ENCODE results near the gene LCN6.
A peak's percentile ranks its signal among the peaks of the same experiment; 100 is the strongest.

The LCN6 gene

GRCh38 chr9:136743639-136744211, 4.6 kb downstream of the LCN6 start:
- DNase-seq (ENCODE audit: low read depth) = no peak

- DNase-seq (ENCODE audit: low read depth) = no peak
Observed at GRCh38 chr9:136742591-136743391, 5.5 kb downstream of the LCN6 start, which contains the start of gene LCN10. TSS of gene LCN10 (minus strand) at chr9:136742940. CDS start at chr9:136742903, 37 bp downstream.

DNA sequence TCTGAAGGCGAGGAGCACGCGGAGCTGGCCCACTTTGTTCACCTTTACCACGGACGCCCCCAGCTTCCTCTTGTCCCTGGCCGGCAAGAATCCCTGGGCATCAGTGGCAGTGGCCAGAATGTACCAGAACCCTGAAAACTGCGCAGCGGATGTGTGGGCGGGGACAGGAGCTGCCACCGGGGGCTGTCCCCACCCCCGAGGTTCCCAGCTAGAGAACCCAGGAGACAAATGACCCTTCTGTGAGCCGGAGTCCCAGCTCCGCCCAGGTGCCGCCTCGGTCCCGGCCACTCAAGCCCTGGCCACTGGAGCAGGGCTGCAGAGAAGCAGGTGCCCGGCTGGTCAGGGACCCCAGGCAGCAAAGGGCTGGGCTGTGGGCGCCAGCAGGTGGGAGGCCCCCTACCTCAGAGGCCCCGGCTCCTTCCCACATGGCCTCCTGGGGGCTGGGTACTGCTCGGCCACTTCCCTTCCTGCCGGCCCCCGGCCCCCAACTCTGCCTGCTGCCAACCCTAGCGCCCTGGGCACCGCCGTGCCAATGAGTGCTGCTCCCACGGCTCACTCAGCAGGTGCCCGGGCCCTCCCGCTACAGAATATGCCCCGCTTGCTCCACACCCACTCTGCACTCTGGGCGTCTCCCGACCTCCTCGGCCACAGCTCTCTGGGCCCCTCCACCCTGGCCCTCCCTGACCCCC, 6.3 kb downstream of the LCN6 start:
- DNase-seq (ENCODE audit: low read depth) = no peak

DNA sequence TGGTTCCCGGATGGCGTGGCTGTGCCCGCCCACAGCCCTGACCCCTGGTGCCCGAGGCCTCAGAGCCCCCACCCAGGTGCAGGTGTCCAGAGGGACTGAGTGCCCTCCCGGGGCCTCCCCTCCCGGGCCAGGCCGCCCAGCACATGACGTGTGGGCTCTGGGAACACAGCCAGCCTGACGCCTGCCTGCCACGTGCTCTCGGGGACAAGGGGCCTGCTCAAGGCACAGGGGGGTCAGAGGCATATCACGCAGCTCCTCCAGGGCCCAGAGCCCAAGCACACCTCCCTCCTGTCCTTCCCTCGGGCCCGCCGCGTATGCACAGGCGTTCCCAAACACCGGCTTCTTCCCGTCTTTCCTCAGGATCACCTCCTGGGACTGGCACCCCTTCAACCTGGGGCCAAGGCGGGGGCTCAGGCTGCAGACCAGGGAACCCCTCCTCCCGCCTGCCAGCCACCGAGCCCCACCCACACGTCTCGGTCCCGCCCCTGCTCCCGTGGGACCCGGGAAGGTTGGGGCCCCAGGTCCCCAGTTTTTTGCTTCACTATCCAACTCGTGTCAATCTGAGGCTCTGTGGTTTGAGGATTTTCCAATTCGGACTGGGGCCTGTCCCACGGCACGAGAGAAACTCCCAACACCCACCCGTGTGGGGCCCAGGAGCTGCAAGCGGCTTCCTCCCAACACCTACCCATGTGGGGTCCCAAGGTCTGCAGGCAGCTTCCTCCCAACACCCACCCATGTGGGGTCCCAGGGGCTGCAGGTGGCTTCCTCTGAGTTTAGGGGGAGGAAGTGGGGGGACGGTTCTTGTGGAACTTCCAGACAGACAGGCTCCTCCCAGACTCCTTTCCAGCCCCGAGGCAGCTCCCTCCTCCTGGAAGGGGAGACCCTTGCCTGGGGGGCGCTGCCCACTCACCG, 7.1 kb downstream of the LCN6 start:
- peak; percentile 34 for DNase-seq (ENCODE audit: low read depth)

- DNase-seq (ENCODE audit: low read depth) = no peak
Observed at GRCh38 chr9:136740491-136740890, 7.8 kb downstream of the LCN6 start.

- DNase-seq (ENCODE audit: low read depth) = no peak
Observed at GRCh38 chr9:136740069-136740468, 8.3 kb downstream of the LCN6 start.

DNA sequence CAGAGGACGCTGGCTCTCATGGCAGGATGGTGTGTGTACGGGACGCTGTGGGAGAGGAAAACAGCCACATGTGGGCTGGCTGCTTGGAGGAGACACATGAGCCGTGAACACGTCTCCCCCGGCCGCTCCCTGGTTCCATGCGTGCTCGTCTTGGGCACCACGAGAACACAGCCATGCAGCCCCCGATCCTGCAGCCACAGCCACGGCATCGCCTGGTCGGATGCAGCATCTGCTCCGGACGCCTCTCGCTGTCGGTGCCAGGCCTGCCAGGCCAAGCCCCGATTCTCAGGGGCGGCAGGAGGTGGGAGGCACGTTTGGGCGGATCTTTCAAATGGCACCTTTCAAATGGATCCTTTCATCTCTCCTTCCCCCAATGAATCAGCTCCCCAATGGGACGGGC, 8.8 kb downstream of the LCN6 start:
- DNase-seq (ENCODE audit: low read depth) = no peak

- DNase-seq (ENCODE audit: low read depth) = no peak
Observed at GRCh38 chr9:136738960-136739359, 9.4 kb downstream of the LCN6 start.

- DNase-seq (ENCODE audit: low read depth) = no peak
Observed at GRCh38 chr9:136735812-136736480, 12.4 kb downstream of the LCN6 start.

GRCh38 chr9:136734837-136735496, 13.4 kb downstream of the LCN6 start:
- no peak for DNase-seq (ENCODE audit: low read depth)

DNA sequence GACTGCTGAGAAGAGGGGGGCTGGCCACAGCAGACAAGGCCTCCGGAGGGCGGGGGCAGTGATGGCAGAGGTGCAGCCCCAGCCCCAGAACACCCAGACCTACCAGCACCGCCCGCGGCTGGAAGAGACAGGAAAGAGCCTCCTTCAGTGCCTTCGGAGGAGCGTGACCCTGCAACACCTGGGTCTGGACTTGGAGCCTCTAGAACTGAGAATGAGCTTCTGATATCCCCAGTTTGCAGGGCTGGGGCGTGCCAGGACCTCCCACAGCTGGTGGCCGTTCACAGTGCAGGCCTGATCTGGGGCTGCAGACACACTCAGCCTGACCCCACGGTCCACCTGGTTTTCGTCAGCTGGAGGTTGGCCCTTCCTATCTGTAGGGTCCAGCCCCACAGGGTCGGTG, 14.7 kb downstream of the LCN6 start:
- DNase-seq (ENCODE audit: low read depth) = no peak

DNA sequence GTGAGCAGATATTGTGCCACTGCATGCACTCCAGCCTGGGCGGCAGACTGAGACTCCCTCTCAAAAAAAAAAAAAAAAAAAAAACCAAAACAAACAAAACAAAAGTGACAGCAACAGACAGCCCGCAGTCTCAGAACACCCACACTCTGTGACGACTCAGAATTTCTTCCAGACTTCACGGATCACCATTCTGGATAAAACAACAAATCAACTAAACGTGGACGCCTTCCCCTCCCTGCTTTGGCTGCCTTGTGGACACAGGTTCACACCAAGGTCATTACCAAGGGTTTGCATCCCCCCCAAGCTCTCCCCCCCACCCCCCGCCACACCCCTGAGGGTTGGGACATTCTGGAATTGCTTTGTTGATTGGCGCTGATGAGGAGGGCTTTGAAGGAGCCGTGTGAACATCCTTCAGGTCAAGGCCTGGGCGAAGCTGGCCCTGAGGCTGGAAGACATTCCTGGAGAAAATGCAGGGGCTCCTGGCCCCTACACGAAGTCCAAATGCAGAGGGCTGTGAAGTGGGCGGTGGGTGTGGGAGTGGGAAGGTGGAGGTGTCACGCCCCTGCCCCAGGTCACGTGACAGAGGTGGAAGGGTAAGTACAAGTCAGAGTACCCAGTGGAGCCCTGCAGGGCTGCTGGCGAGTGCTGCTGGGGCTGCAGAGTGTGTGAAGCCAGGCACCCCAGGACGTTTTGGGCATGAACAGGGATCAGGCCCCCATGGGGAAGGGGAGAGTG, 15.7 kb downstream of the LCN6 start:
- no peak for DNase-seq (ENCODE audit: low read depth)

DNA sequence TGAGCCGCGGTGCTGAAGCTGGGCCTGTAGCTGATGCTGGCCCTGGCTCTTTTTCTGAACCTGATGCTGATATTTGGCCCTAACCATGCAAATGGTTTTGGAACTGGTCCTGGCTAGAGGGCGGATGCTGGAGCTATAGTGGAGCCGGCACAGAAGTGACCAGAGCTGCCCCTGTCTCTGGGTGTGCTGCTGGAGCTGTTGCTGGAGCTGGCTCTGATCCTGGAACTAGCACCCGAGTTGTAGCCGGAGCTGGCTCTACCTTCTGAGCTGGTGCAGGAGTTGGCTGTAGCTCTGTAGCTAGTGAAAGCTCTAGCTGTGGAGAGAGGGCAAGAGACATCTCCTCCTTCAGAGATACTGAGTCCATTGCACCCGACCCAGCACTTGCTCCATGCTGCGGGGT, 18.4 kb downstream of the LCN6 start:
- DNase-seq (ENCODE audit: low read depth) = no peak

DNA sequence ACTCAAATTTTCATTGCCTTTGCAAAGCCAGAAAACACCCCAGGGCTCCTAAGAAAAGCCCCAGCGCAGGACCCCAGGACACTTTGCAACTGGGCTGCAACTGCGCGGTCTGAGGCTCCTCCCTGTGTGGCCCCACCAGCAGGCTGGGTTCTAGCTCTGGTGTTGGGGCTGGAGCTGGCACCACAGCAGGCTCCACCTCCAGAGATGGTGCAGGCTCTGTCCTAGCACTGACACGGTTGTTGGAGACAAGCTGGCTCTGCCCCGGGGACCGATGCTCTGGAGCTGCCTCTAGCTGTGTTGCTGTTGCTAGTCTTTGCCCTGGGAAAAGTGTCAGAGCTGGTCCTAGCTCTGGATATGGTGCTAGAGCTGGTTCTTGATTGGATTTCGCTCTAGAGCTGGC, 19.2 kb downstream of the LCN6 start:
- DNase-seq (ENCODE audit: low read depth) = peak; percentile 38

DNA sequence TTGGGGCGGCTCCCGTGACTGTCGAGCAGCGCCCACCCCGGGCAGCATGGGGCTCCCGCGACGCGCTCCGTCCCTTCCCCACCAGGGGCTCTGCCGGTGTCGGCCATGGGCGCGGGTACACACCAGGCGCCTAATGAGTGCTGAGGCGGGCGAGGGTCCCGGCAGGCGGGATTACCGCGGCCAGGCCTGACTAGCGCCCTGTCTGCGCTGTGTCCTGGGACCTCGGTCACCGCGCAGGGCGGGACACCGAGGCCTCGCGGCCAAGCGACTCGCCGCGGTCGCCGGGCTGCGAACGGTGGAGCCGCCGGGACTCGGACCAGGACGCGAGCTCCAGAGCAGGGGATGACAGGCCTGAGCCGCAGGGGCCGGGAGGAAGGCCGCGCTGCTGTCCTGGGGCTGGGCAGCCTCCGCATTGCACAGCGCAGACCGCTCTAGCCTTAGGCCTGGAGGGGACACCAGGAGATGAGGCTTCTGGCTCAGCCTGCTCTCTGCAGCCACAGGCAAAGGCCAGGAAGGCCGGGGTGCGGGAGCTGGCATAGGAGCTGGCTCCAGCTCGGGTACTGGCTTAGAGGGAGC, 19.7 kb downstream of the LCN6 start:
- peak; percentile 64 for DNase-seq (ENCODE audit: low read depth)

DNA sequence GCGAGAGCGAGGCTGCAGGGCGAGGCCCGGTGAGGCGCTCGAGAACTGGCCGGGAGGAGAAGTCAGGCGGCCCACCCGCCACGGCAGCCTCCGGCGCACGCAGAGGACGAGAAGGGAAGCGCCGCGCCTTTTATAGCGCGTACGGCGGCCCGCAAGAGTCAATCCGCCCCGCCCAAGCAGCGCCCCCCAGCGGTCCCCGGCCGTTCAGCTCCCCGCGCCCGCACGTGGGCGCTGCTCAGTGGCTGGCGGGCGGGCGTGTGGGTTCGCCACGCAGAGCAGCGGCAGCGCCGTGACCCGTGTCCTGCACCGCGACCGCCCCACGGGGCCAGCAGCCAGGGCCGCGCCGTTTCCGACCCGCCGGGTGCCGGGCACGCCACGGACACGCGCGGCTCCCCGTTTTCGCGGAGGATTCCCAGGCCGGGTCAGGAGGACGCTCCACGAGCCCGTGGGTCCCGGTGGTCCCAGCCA, 20.2 kb downstream of the LCN6 start:
- DNase-seq (ENCODE audit: low read depth) = peak; percentile 86

DNA sequence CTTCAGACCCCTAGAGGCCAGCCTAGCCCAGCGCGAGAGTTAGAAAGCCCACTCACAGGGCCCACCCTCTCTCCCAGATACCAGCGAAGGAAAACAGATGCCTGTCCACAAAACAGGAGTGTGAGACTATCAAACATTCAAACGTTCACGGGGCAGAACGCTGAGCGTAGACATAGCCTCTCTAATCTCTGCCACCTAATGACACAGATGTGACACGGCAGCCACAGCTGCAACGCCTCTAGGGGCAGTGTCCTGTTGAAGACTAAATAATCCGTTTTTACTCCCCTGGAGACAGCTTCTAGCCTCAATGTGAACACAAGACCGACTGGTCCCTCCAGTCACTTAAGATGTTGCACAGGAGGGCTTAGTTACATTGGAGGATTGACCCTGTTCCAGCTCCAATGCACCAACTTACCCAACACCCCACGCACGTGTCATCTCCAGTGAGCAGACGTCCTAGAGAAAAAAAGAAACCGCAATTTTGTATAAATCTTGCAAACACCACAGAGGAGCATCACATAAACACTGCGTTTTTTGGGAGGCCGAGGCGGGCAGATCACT, 21.6 kb downstream of the LCN6 start:
- DNase-seq (ENCODE audit: low read depth) = peak; percentile 59

GRCh38 chr9:136726118-136726517, 22.2 kb downstream of the LCN6 start:
- peak; percentile 25 for DNase-seq (ENCODE audit: low read depth)

DNA sequence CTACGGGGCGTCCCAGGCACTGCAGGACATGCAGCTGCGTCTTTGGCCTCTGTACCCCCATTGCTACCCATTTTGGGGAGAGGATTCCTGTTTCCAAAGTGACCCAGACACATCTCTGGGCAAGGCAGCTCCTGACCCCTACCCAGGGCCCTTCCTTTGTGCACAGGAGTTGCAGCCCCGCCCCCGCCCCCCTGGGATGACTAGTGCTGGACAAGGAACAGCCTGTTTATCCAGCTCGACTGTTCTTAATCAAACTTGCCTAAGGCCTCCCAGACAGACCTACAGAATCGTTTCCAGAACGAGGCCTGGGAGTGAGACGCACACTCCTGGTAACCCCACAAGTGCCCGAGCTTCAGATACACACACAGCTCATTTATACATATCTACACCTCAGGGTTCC, 22.7 kb downstream of the LCN6 start:
- DNase-seq (ENCODE audit: low read depth) = peak; percentile 77
